ENCODE results near the gene ANO9.

- TF ChIP-seq CTCF (conservative IDR thresholded peaks at IDR 0.05; ENCODE audit: low read depth in 2 of 2): no peak
- no peak for TF ChIP-seq ZNF331 (CRISPR knock-in tag; IDR thresholded peaks at IDR 0.05; ENCODE audit: low read depth)
- TF ChIP-seq EZH2 (IDR thresholded peaks at IDR 0.05; ENCODE audit: low read depth, unreplicated experiment): no peak
- no peak for TF ChIP-seq JUNB (IDR thresholded peaks at IDR 0.05; ENCODE audit: unreplicated experiment)
- no peak for TF ChIP-seq EZH2phosphoT487 (IDR thresholded peaks at IDR 0.05; ENCODE audit: unreplicated experiment)
- no peak for TF ChIP-seq POLR2AphosphoS5 (IDR thresholded peaks at IDR 0.05; ENCODE audit: low read depth)
Observed at GRCh38 chr11:484616-485015, 42.8 kb upstream of the ANO9 start.
